ENCODE measurements around the gene TMC1.

The TMC1 gene

DNA sequence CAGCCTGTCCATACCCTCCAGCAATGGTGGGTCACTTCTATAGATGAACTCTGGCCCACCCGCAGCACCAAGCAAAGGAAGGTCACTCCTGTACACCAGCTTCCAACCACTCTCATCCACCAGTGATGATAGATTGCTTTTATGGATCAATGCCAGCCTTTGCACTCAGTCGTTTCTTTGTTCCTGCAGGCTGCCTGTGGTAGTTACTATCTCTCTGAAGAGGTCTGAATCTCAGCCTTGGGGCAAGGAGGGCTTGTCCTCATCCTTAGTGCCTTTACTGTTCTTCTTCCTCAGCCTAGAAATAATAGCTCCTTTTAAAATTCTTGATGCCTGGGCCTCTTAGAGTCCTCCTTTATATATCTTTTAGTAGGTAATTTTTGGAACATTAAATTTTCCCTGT is 100.8 kb downstream of the TMC1 start:
- no peak for DNase-seq

DNA sequence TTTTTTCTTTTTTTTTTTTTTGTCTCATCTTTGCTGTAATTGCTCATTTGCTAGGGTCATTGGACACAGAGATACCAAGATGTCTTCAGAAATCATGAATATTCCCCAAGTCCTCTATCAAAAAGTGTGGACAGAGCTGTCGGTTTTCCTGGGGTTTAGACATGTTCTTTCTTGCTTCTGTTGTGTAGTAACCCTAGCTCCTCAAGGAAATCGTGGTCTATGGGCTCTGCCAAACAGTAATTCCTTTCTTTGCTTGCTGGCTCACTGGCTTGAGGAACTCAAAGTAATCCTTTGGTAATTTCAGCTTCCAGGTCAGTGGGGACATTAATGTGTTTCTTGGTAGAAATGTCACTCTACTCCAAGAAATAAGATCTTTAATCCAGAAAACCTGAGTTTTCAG is 101.7 kb downstream of the TMC1 start:
- DNase-seq: no peak

DNA sequence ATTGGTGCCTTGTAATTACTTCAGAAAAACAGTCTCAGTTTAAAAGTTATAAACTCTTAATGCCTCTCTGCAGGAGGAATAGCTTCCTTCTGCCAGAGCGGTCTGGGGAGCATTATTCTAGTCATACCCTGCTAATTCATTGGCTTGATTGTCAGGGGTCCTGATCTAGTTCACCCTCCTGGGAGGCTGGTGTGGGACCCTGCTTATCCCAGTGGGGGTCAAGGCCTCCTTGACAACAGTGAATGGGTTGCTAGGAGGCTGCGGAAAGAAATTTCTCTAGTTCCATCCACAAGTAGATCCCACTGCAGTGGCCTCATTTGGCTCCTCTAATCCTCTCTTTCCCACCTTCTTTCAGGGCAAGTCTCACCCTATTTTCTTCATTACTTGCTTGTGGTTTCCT is 105.7 kb downstream of the TMC1 start:
- DNase-seq: no peak

- DNase-seq: no peak
Measured at GRCh38 chr9:72627956-72628540, 106.6 kb downstream of the TMC1 start.

DNA sequence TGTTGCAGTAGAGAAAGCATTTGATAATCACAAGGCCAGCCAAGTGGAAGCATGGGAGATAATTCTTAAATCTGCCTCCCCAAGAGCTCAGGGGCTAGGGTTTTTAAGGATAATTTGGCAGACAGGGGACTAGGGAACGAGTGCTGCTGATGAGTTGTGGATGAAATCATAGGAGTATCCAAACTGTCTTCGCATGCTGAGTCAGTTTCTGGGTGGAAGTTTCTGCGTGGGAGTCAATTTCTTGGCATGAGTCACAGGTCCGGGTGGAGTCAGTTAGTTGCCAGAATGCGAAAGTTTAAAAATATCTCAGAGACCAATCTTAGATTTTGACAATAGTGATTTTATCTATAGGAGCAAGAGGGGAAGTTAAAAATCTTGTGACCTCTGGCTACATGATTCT is 112.6 kb downstream of the TMC1 start:
- no peak for DNase-seq

- DNase-seq: no peak
Measured at GRCh38 chr9:72635197-72635596, 113.8 kb downstream of the TMC1 start.

DNA sequence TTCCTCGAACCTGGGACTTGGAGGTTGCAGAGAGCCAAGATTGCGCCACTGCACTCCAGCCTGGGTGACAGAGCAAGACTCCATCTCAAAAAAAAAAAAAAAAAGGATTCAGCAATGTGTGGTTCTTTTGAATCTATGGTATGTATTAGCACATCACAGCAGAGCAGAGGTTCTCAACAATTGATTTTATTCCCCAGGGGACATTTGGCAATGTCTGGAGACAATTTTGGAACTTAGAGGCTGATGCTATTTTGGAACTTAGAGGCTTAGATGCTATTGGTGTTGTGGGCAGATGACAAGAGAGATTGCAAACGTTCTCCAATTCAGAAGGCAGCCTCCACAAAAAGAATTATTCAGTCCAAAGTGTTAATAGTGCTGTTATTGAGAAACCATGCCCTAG is 115.2 kb downstream of the TMC1 start:
- DNase-seq: no peak

DNA sequence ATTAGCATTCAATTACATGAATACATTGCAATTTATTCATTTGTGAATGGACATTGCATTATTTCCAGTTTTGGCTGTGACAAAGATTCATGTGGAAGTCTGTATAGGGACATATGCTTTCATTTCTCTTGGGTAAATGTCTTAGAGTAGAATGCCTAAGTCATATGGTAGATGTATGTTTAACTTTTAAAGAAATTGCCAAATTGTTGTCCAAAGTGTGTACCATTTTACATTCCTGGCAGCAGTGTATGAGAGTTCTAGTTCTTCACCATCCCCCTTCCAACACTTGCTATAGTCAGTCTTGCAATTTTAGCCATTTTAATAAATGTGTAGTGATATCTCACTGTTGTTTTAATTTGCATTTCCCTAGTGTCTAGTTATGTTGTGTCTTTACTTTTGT is 122.2 kb downstream of the TMC1 start:
- no peak for DNase-seq

GRCh38 chr9:72646061-72646460 is 124.7 kb downstream of the TMC1 start:
- DNase-seq: no peak

- no peak for DNase-seq
Measured at GRCh38 chr9:72648324-72649126, 127.1 kb downstream of the TMC1 start.

DNA sequence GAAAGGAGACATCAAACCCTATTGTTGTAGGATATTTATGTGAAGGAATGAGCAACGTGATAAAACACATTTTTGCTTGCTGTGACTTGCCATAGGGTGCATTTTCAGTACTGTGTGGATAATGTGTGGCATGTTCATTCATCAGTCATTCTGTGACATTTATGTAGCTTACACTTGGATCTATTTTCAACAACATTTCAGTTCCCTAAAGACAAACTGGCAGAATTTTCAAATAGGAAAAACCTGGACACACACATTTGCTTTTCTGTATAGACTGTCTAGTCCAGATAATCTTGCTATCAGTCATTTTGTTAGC is 127.7 kb downstream of the TMC1 start:
- DNase-seq: no peak

DNA sequence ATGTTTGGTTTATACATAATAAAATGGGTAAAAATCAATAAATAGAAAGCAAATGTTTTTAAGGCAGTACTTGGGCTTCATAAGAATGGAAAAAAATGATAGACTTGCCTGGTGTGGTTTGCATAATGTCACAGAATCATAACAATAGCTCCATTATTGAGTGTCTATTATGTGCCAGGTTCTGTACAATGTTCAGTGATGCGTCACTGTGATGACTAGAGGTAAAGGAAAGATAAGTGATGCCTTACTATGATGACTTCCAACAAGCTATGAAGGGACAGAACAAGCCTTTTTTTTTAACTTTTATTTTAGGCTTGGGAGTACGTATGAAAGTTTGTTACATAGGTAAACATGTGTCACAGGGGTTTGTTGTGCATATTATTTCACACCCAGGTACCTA is 128.8 kb downstream of the TMC1 start:
- DNase-seq: no peak

GRCh38 chr9:72656021-72656420 is 134.6 kb downstream of the TMC1 start:
- DNase-seq: no peak

- DNase-seq: no peak
Measured at GRCh38 chr9:72657023-72657422, 135.6 kb downstream of the TMC1 start.

DNA sequence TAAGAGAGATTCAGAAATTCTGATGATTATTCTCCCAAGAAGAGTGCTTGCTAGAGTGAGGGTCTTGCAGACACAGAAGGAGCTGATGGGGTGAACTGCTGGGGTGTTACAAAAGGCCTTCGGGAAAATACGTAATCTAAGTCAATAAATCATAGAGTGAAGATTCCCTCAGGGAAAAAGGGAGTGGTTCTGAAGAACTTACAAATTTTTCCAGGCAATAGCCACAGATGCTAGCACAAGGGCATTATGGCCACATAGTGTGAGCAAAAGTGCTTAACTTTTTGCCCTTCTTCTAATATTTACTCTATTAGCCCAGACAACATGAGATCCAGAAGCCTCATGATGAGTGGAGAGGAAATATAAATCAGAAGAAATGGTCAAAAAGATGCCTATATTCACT is 137.3 kb downstream of the TMC1 start:
- DNase-seq: no peak

DNA sequence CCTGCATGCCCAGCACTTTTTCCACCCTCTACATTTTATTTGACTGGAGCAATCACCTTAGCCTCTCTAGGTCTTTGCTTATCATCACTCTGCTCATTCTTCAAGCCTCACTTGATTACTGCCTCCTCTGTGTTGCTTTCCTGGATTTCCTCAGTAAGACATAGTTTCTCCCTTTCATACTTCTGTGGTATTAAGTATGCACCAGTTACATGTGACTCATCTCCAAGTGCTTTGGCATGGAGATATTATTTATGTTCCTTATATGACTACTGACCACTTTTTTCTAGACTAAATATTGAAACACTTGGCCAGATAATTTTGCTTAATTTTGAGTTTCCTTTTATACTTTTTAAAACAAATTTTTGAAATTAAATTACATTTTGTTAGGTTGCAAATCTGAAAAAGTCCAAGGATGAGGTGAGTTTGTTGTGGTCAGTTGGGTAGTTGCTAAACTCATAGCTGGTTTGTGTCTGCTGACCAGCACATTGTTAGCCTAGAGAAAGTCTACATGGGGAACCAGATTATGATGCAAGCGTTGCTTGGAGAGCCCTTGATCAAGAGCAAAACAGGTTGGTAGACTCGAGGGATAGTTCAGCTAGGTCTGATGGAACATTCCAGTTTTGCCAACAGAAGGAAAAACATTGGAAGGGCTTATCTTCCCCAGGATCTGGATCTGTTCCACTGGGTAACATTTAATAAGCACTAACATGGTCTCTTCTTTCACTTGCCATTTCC is 140.2 kb downstream of the TMC1 start:
- DNase-seq: no peak

DNA sequence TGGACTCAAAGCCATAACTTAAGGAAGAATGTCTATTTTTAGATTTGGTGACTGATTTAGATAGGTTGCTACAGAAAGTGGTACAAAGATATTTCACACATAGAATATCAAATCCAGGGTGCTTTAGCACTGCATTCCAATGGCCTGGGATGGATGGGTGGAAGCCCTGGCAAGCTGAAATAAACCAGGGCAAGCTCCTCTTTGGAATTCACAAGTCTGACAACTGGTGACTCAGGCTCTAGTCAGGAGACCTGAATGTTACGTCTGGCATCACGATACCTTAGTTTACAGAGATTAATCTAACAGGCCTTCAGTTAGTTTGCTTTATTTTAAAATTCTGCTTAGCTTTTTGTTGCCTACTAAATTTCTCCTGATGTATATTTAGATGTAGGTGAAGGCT is 144.0 kb downstream of the TMC1 start:
- no peak for DNase-seq

- no peak for DNase-seq
Measured at GRCh38 chr9:72667181-72667580, 145.8 kb downstream of the TMC1 start.

DNA sequence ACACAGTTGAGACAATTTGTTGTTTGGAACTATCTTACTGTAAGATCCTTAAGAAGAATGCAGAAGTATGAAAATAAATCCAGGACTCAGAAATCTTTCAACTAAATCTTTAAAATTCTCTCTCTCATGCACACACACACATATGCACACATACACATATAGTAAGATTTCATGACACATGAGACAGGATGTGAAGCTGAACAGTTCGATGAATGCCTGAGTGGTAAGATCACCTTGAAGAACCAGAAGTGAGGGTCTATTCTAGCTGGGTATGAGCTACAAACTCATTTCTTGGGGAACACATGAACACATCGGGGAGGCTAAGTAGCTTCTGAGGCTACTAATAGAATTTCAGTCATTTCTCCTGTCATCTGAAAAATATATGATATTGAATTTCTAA is 153.6 kb downstream of the TMC1 start:
- DNase-seq: no peak

GRCh38 chr9:72675586-72675985 is 154.2 kb downstream of the TMC1 start:
- DNase-seq: no peak

DNA sequence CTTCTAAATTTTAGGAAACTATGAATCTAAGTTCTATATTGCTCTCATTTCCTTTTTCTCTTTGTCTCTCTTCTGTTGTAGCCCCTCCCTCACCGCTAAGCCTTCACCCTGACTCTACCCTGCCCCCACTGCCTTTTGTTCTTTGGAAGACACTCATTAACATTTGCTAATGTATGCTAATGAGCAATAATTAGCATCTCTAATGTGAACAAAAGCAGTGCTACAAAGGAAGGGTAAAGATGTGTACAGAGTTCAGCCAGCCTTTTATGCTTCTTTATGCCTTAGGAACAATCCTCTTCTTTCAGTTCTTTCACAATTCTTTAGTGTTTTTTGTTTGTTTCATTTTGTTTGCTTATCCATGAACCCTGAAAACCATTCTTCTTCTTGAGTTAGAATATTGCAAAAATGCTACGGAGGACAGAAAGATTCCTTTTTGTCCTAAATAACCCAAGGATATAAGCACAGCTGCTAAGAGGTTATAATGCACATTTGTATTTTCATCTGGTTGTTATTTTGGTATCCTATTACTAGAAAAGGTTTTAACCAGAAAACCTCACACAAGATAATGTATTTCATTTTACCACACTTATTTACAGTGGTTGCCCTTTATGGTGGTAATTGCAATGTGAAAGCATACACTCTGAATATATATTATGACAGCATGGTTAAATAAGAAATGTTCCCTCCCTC is 159.3 kb downstream of the TMC1 start:
- DNase-seq: no peak

- no peak for DNase-seq
Measured at GRCh38 chr9:72681283-72681630, 159.8 kb downstream of the TMC1 start.

DNA sequence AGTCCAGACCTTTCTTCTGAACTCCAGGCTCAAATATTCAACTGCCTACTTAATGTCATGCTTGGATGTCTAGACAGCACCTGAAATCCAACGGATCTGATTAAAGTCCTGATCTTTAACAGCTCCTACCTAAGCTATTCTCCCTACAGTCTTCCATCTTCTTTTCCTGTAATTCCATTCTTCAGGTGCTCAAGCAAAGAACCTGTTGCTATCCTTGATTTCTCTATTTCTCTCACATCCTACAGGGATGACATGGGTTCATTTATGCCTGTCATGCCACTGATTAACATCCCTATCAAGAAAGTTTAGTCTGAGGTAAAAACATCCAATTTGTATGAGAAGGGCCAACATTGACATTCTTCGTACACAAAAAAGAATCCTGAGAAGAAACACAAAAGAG is 163.2 kb downstream of the TMC1 start:
- no peak for DNase-seq

- DNase-seq: no peak
Measured at GRCh38 chr9:72685911-72686310, 164.5 kb downstream of the TMC1 start.
